Measurements from ENCODE around the gene PHACTR3.

PHACTR3 gene

GRCh38 chr20:59821788-59822187 lies 217.4 kb downstream of the PHACTR3 start:
- no peak for DNase-seq

DNA sequence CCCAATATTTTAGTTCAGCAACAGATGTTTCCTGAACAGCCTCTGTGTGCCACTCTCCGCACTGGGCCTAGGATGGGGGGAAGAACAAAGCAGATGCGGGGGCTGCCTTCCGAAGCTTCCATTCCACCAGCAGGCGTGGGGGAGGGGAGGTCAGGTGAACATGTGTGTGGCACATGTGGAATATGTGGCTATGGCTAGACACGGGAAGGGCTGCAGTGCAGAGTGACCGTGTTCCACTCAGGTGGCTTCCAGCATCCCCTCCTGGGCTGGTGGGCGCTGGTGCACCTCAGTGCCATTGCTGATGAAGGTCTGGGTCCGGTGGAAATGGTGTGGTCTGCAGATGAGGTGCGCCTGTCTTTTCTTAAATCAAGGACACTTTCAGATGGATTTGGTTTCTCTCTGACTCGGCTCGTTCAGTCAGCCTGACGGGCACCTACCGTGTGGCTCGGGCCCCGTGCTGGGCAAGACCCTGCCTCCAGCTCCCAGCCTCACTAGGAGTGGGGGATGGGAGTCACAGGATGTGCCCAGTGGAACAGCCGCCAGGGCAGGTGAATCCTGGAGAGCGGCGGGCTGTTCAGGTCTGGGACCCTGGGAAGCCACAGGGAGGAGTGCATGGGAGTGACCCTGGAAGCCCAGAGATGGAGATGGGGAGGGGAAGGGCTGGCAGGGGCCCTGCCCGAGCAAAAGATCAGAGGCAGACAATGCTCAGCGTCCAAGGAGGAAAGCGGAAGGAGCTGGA lies 218.1 kb downstream of the PHACTR3 start:
- no peak for DNase-seq

- no peak for DNase-seq
Measured at GRCh38 chr20:59823030-59823423, 218.7 kb downstream of the PHACTR3 start.

GRCh38 chr20:59823491-59824259 lies 219.3 kb downstream of the PHACTR3 start:
- no peak for DNase-seq

GRCh38 chr20:59824711-59825562 lies 220.6 kb downstream of the PHACTR3 start:
- DNase-seq, result no peak

DNA sequence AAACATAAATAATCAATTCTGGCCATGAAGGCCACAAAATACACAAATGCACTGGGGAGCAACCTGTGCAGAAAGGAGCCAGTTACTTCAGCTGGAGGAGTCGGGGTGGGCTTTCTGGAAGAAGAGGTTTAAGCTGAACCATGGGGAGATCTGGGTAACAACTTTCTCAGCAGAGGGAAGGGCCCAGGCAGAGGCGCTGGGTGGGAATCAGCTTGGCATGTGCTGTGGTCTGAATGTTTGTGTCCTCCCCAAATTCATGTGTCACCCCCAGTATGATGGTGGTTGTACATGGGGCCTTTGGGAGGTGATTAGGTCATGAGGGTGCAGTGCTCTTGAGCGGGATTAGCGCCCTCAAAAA lies 221.2 kb downstream of the PHACTR3 start:
- DNase-seq, result no peak

- DNase-seq, result no peak
Measured at GRCh38 chr20:59825944-59826759, 221.8 kb downstream of the PHACTR3 start.

- DNase-seq, result no peak
Measured at GRCh38 chr20:59827138-59828056, 223.1 kb downstream of the PHACTR3 start.

GRCh38 chr20:59828125-59829053 lies 224.0 kb downstream of the PHACTR3 start:
- DNase-seq, result no peak

GRCh38 chr20:59829054-59829785 lies 224.9 kb downstream of the PHACTR3 start:
- no peak for DNase-seq

GRCh38 chr20:59829786-59830664 lies 225.7 kb downstream of the PHACTR3 start:
- no peak for DNase-seq

GRCh38 chr20:59830665-59831023 lies 226.3 kb downstream of the PHACTR3 start:
- no peak for DNase-seq

DNA sequence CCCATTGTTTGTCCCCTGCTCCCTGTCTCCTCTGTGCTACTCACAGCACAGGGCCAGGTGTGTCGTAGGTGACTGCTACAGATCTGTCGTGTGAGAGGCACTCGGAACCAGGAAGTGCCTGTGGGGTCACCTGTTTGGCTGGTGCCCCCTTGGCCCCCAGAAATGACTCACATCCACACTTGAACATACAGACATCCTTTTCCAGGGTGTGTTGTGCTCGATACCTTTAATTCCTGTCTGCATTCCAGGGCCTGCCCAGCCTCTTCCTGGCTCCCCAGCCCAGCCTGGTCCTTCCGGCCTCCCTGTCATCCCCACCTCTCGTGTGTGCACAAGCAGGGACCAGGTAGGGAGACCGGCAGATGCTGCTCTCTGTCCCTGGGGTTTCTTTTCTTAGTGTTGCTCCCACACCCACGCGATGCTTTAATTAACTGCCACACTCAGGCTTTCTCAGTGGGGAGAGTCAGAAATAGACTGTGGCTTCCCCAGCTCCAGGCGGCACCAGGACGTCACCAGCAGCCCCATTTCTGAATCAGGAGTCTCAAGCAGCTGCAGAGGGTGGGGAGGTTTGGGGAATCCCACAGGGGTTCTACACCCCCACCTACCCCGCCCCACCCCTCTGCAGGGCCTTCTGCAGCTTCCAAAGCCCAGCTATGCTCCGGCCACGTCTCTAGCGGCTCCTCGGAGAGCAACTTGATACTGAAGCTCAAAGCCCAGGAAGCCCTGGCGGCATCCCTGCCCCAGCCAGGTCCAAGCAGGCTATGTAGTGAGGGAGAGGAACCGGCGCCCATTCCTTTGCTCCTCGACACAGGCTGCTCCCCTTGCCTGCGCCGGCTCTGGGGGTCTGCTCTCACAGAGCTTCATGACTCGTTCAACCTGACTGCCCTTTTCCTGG lies 226.9 kb downstream of the PHACTR3 start:
- DNase-seq, result no peak

DNA sequence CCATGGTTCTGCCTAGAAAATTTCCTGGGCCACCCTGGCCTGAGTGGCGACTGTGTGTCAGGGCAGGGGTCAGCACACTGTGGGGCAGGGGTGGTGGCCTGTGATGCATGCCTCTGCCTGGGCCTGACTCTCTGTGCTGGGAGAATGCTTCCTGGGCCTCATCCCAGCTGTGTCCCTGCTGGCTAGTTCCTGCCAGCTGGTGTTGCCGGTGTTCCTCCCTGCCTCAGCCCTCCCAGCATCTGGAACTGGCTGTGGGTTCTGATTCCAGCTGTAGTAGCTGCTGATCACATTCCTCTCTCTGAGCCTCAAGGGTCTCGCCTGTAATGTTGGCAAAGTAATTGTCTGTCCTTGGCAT lies 227.6 kb downstream of the PHACTR3 start:
- DNase-seq, result no peak

DNA sequence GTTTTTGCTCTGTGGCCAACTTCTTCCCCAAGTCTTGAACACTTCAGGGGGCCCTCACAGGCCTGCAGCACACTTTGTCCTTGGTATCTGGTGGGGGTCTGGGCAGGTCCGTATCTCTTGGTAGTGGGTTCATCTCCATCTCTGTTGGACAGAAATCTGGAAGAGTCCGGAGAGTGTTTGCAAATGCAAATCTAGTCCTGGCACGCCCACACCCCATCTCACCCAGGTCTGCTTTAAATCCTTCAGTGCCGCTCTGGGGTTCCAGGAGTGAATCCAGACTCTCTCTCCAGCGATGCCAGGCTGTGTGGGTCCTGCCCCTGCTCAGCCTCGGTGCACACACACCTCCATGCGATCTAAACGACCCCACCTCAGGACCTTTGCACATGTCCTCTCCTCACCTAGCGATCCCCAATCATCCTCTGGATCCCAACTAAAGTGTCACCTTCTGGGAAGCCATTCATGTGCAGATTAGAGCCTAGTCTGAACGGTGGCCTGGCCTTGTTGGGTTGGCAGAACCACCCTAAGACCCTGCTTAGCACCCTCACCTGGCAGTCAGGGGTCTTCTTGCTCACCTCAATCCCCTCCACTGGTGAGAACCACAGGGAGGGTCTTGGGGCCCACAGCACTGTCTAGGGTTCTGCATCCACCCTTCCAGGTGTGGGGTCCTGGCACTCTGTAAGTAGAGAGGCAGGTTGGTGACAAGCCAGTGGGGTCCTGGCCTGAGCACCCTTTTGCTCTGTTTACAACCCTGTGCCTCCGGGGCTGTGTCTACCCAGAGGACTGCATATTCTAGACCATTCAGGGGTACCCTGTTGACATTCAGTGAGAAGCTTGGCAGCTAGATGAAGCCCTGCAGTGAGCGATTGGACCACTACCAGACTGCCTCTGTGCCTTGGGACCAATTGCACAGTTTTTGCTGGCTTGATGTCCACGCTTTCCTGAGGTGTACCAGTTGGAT lies 228.3 kb downstream of the PHACTR3 start:
- DNase-seq, result no peak

GRCh38 chr20:59835057-59835447 lies 230.7 kb downstream of the PHACTR3 start:
- DNase-seq, result no peak
